Colonic mucosa (tissue), 4 donors: Measurements from ENCODE around the gene SENP1. TPM values are rescaled to one million over a fixed set of nuclear protein-coding genes. Genes with fewer than 3 reads are reported as not detected.

Source experiments
- DNase-seq: peaks from one replicate; pipeline ENCODE4 v3.0.0-alpha.2; 2020
- H3K27ac ChIP-seq: fragments of 200-600 bp; one replicate; pipeline ENCODE4 v1.8.0; 2021
- H3K27me3 ChIP-seq: fragments of 200-600 bp; one replicate; pipeline ENCODE4 v1.8.0; 2021
- H3K36me3 ChIP-seq: fragments of 200-600 bp; one replicate; pipeline ENCODE4 v1.8.0; 2021
- H3K4me1 ChIP-seq: fragments of 200-600 bp; one replicate; pipeline ENCODE4 v1.8.0; 2021; ENCODE audit warnings: mild to moderate bottlenecking
- H3K4me3 ChIP-seq: fragments of 200-600 bp; one replicate; pipeline ENCODE4 v1.8.0; 2021
- H3K9ac ChIP-seq, 2 donors: one replicate each; pipeline ENCODE4 v1.7.0; 2013; ENCODE audit warnings: control low read depth in 2 of 2, low read depth in 2 of 2, low read length in 2 of 2
- H3K9me3 ChIP-seq: fragments of 200-600 bp; one replicate; pipeline ENCODE4 v1.8.0; 2021
- CTCF ChIP-seq: fragments of 200-600 bp; IDR thresholded peaks from one replicate; pipeline ENCODE4 v1.8.0; 2022; ENCODE audit warnings: antibody characterized with exemption, mild to moderate bottlenecking
- intact Hi-C: fragments of 100-400 bp; cut with DNase I; formaldehyde crosslinking; loops from one replicate; pipeline ENCODE4 v1.14.1; 2022
- total RNA-seq, 2 donors: library from RNA; stranded (reverse); fragmentation: NEBNext Ultra II Directional in 1 of 2; extraction: Animal tissue kit (Norgen Biotek cat#: 25700) in 1 of 2; gene quantifications; one replicate each; pipeline ENCODE4 v1.2.1, GENCODE V29; 2021
- donor health status: healthy.
- donor health status: DM: no; HTN: no; CAD: no.
- donor health status: DM: no; HTN: no; CAD: no.

Gene SENP1
- total RNA-seq, 2 donors from 2014 or later: 14.9 to 16.8 TPM

GRCh38 chr12:48016373-48017020 lies 89.4 kb downstream of the SENP1 start:
- Histone ChIP-seq H3K27me3 (no peaks in the 10 kb centered on the region), H3K9ac (no peak overlapping the region), H3K4me1 (no peaks in the 10 kb centered on the region), H3K27ac (no peak overlapping the region), H3K4me3 (no peak overlapping the region), H3K9me3 (no peaks in the 10 kb centered on the region), H3K36me3 (no peaks in the 10 kb centered on the region)
- intact Hi-C loops: no loop called here
- DNase-seq: no peak
- no peak for TF ChIP-seq CTCF

- H3K9me3 ChIP-seq: no peaks in the 10 kb centered on the region
- no peaks in the 10 kb centered on the region for H3K27me3 ChIP-seq
- H3K27ac ChIP-seq: no peak overlapping the region
- intact Hi-C loops: no loop called here
- TF ChIP-seq CTCF: no peak
- no peak for DNase-seq
- no peak overlapping the region for H3K4me3 ChIP-seq
- H3K9ac ChIP-seq: no peak overlapping the region
- H3K4me1 ChIP-seq: no peaks in the 10 kb centered on the region
- H3K36me3 ChIP-seq: no peaks in the 10 kb centered on the region
Observed at GRCh38 chr12:48015954-48016353, 89.9 kb downstream of the SENP1 start.

- Histone ChIP-seq H3K27me3 (no peaks in the 10 kb centered on the region), H3K36me3 (no peaks in the 10 kb centered on the region), H3K4me3 (no peak overlapping the region), H3K9me3 (no peaks in the 10 kb centered on the region), H3K4me1 (no peaks in the 10 kb centered on the region), H3K27ac (no peak overlapping the region), H3K9ac (no peak overlapping the region)
- TF ChIP-seq CTCF: no peak
- intact Hi-C loops: no loop called here
- no peak for DNase-seq
Observed at GRCh38 chr12:48015129-48015528, 90.8 kb downstream of the SENP1 start.

GRCh38 chr12:48013287-48013686 lies 92.6 kb downstream of the SENP1 start:
- Histone ChIP-seq H3K9me3 (no peaks in the 10 kb centered on the region), H3K27ac (no peak overlapping the region), H3K27me3 (no peaks in the 10 kb centered on the region), H3K4me1 (no peaks in the 10 kb centered on the region), H3K36me3 (no peaks in the 10 kb centered on the region), H3K9ac (no peak overlapping the region), H3K4me3 (no peak overlapping the region)
- no peak for DNase-seq
- no peak for TF ChIP-seq CTCF
- intact Hi-C loops: no loop called here

GRCh38 chr12:48012070-48012469 lies 93.8 kb downstream of the SENP1 start:
- no peaks in the 10 kb centered on the region for H3K9me3 ChIP-seq
- H3K4me1 ChIP-seq: no peaks in the 10 kb centered on the region
- no peak for TF ChIP-seq CTCF
- no peak overlapping the region for H3K27ac ChIP-seq
- H3K4me3 ChIP-seq: no peak overlapping the region
- H3K36me3 ChIP-seq: no peaks in the 10 kb centered on the region
- intact Hi-C loops: no loop called here
- H3K27me3 ChIP-seq: no peaks in the 10 kb centered on the region
- no peak for DNase-seq
- H3K9ac ChIP-seq: no peak overlapping the region
